Subcutaneous abdominal adipose tissue (tissue), 5 donors: ENCODE data around the gene MRPS35.

Experiments used
- H3K27ac ChIP-seq: one replicate; pipeline ENCODE4 v1.7.0; 2013; ENCODE audit warnings: low read depth, mild to moderate bottlenecking, inconsistent platforms, low read length, moderate library complexity
- H3K27me3 ChIP-seq, 5 donors: one replicate each; pipeline ENCODE4 v1.7.0; 2013; ENCODE audit warnings: low read length in 5 of 5, inconsistent platforms in 1 of 5; ENCODE audit not compliant: control insufficient read depth in 5 of 5, insufficient read depth in 4 of 5
- H3K36me3 ChIP-seq, 5 donors: one replicate each; pipeline ENCODE4 v1.7.0; 2013; ENCODE audit warnings: low read length in 5 of 5; ENCODE audit not compliant: control insufficient read depth in 5 of 5, insufficient read depth in 5 of 5
- H3K4me1 ChIP-seq, 5 donors: one replicate each; pipeline ENCODE4 v1.7.0; 2013; ENCODE audit warnings: low read length in 5 of 5, mild to moderate bottlenecking in 3 of 5, moderate library complexity in 1 of 5; ENCODE audit not compliant: control insufficient read depth in 5 of 5, insufficient read depth in 5 of 5
- H3K4me3 ChIP-seq, 5 donors: one replicate each; pipeline ENCODE4 v1.7.0; 2013; ENCODE audit warnings: low read length in 5 of 5, low read depth in 1 of 5
- H3K9ac ChIP-seq, 5 donors: one replicate each; pipeline ENCODE4 v1.7.0; 2013; ENCODE audit warnings: low read length in 5 of 5, mild to moderate bottlenecking in 4 of 5, moderate library complexity in 3 of 5
- H3K9me3 ChIP-seq, 5 donors: one replicate each; pipeline ENCODE4 v1.7.0; 2013; ENCODE audit warnings: low read length in 5 of 5; ENCODE audit not compliant: control insufficient read depth in 5 of 5
- donor health status: healthy.
- donor health status: healthy.
- donor health status: healthy.
- donor health status: healthy.
- donor health status: healthy.

Gene MRPS35

DNA sequence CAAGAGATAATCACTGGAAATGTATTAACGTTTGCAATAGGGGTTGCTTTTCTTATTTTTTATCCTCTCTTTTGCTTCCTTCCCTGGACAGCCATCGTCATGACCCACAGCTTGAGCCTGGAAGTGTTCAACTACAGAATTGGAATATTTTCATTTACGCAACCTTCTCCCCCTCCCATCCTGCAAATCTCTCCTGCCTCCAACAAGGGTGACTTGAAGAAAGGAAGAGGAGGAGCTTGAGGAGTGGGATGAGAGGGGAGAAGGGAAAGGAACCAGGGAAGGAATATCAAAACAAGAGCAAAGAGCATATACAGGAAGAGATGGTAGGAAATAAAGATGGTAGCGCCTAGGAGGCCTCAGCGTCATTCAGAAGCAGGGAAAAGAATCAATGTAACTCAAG, 71.0 kb downstream of the MRPS35 start:
- H3K4me3 ChIP-seq = peak overlapping the region in 2 of 5 donors; percentile 82 to 84
- no peak overlapping the region for H3K9ac ChIP-seq

DNA sequence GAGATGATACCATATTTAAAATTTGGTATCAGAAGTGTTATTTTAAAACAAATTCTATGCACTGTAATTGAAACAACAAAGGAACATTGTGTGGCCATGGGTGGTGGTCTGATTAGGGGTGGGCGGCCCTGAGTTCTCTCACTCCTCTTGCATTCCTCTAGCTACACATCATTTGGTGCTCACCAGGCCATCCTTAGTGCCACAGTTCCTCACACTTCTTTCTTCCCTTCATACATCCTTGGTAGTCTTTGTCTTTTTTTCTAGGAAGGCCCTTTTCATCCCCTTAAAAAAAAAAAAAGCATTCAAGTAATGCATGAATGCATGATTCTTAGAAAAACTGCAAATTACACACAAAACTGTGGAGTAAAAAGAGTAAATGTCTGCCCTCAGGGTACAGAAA, 71.8 kb downstream of the MRPS35 start:
- Histone ChIP-seq H3K27me3 (no peaks in the 10 kb centered on the region), H3K9ac (no peak overlapping the region), H3K27ac (no peak overlapping the region), H3K9me3 (no peaks in the 10 kb centered on the region), H3K36me3 (no peaks in the 10 kb centered on the region), H3K4me1 (peaks cover 5 to 25% (median 20%) of the 10 kb centered on the region in 5 donors), H3K4me3 (no peak overlapping the region)

More for the DNA sequence above, 71.0 kb downstream of the MRPS35 start:
- Histone ChIP-seq H3K9me3 (no peaks in the 10 kb centered on the region), H3K36me3 (no peaks in the 10 kb centered on the region), H3K27ac (no peak overlapping the region), H3K4me1 (peaks cover 5 to 25% (median 20%) of the 10 kb centered on the region in 5 donors), H3K27me3 (no peaks in the 10 kb centered on the region)

DNA sequence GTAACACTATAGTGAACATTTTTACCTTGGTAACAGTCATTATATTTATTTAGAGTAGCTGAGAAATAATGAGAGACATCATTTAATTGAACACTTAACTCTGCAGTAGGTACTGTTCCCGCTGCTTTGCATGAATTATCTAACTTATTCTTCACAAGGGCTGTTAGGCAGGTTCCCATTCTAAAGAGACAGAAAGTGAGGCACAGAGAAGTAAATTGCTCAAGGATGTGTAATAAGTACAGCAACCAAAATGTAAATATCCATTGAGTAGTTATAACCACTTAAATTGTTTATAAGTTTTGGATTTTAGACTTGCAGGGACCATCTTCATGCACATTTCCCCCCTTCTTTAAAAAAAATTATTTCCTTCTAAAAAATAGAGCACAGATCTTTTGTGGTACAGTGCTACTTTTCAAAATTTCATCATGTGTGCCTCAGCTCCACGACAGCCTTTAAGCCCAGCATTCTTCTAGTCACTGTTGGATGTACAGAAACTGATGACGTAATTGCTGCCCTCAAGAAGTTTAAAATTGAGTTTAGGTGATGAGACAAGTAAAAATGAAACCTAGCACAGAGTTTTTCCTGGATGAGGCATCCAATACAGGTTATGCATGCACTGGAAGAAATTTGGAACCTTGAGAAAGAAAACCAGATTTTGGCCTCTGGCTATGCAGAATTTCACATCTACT, 75.4 kb downstream of the MRPS35 start:
- Histone ChIP-seq H3K9me3 (no peaks in the 10 kb centered on the region), H3K4me1 (peaks cover 0 to 12% (median 5%) of the 10 kb centered on the region in 5 donors)

DNA sequence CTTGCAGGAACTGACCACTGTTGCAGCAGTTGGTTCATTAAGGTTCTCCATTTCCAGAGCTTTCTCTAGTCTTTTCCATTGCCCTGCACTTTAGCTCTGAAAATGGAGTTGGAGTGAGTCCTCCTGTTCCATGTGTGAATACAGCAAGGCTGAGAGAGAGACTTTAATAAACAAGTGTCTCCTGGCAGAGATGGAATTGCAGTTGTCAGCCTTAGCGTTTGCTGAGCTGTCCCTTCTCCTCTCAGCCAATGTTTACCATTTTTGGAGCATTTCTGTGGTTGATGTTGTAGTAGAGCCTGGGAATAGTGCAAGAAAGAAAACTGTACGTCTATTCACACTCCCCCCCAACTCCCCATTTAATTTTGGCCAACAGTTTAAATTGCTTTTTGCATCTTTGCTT, 76.9 kb downstream of the MRPS35 start:
- H3K27ac ChIP-seq = no peak overlapping the region
- H3K36me3 ChIP-seq = peaks cover 3 to 19% (median 9%) of the 10 kb centered on the region in 5 donors
- H3K27me3 ChIP-seq = no peaks in the 10 kb centered on the region
- H3K9ac ChIP-seq = no peak overlapping the region
- H3K9me3 ChIP-seq = no peaks in the 10 kb centered on the region
- H3K4me1 ChIP-seq = peaks cover 0 to under 1% (median 0%) of the 10 kb centered on the region in 5 donors
- H3K4me3 ChIP-seq = no peak overlapping the region

More for the DNA sequence above, 75.4 kb downstream of the MRPS35 start:
- no peak overlapping the region for H3K4me3 ChIP-seq
- H3K27ac ChIP-seq = no peak overlapping the region
- peaks cover 0 to 6% (median under 1%) of the 10 kb centered on the region in 5 donors for H3K36me3 ChIP-seq
- no peaks in the 10 kb centered on the region for H3K27me3 ChIP-seq
- no peak overlapping the region for H3K9ac ChIP-seq

GRCh38 chr12:27790179-27790578, 79.5 kb downstream of the MRPS35 start:
- H3K9ac ChIP-seq = no peak overlapping the region
- no peak overlapping the region for H3K27ac ChIP-seq
- H3K27me3 ChIP-seq = no peaks in the 10 kb centered on the region
- no peaks in the 10 kb centered on the region for H3K4me1 ChIP-seq
- H3K4me3 ChIP-seq = no peak overlapping the region
- H3K9me3 ChIP-seq = no peaks in the 10 kb centered on the region
- peaks cover 7 to 42% (median 30%) of the 10 kb centered on the region in 5 donors for H3K36me3 ChIP-seq

DNA sequence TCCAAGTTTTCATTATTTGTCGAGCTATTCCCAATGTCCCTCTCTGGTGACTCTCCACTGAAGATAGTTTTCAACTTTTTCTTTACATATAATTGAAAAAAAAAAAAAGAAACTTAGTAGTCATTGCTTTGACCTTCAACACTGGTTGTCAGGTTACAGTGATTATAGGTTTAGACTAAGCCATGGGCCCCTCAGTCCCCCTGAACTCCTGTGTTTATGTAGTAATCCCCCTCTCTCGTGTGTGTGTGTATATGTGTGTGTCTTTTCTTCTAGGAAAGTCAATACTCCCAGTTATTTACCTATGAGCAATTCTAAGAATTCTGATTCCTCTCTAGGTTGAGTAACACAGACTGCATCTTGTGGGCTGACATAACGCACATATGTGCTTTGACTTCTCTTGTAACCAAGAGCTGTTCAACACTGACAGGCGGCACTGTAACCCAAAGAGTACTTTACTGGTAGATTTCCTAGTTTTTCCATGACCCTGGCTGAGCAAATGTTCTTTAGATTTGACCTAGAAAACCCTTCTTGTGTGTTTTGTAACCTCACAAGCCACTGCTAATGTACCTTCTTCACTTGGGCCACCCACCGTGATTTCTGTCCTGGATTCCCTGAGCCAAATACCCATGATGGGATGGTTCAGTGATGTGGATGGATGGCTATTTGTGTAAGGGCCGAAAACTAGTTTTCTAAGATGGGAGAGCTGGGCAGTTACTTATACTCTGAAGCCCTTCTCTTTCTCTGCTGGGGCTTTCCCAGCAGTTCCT, 84.4 kb downstream of the MRPS35 start:
- no peaks in the 10 kb centered on the region for H3K9me3 ChIP-seq
- H3K27ac ChIP-seq = no peak overlapping the region

DNA sequence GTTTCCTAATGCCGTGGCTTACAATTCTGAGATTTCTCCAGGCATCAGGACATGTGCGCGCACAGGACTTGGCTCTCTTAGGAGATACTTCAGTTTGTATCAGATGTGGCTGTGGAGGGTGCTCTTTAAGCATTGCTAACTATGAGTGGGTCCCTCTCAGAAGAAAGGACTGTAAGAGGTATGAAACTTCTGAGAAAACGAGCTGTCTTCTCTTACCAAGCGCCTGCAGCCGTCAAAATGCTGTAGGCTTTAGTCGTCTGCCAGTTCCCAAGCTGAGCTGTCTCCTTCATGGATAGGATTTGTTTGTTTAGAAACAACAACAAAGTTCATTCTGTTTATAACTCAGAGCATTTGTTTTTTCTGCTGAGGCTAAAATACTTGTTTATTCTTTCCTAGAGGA, 85.5 kb downstream of the MRPS35 start:
- Histone ChIP-seq H3K27ac (no peak overlapping the region), H3K9ac (no peak overlapping the region), H3K9me3 (no peaks in the 10 kb centered on the region), H3K36me3 (peaks cover 21 to 81% (median 50%) of the 10 kb centered on the region in 5 donors), H3K4me3 (no peak overlapping the region), H3K27me3 (no peaks in the 10 kb centered on the region), H3K4me1 (no peaks in the 10 kb centered on the region)

More for the DNA sequence above, 84.4 kb downstream of the MRPS35 start:
- H3K9ac ChIP-seq = no peak overlapping the region
- no peaks in the 10 kb centered on the region for H3K4me1 ChIP-seq
- H3K27me3 ChIP-seq = no peaks in the 10 kb centered on the region
- H3K4me3 ChIP-seq = no peak overlapping the region
- H3K36me3 ChIP-seq = peaks cover 21 to 77% (median 50%) of the 10 kb centered on the region in 5 donors

DNA sequence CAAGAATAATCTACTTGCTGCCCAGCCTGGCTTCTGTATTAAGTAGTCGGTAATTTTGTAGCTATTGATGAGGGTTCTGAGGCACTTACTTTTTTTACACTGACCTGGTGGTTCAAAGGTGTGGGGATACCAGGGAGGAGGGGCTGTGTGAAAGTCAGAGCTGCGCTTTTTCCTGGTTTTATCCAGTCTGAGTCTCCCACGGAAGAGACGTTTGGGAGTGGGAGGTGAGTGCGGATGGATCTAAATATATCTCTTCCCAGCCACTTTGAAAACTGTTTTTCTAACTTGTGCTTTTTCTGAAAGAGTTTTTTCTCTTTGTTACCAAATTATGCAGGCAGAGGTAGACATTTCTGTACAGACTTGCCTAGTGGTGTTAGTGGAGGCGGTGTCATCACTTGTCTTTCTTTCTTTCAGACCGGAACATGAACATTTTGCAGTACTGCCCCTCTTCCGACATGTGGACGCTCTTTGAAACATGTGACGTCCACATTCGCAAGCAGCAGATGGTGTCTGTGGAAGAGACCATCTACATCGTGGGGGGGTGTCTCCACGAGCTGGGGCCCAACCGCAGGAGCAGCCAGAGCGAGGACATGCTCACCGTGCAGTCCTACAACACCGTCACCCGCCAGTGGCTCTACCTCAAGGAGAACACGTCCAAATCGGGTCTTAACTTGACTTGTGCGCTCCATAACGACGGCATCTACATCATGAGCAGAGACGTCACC, 86.8 kb downstream of the MRPS35 start:
- no peaks in the 10 kb centered on the region for H3K27me3 ChIP-seq
- no peak overlapping the region for H3K4me3 ChIP-seq
- peaks cover 21 to 74% (median 41%) of the 10 kb centered on the region in 5 donors for H3K36me3 ChIP-seq
- H3K27ac ChIP-seq = no peak overlapping the region
- H3K9ac ChIP-seq = no peak overlapping the region
- H3K4me1 ChIP-seq = no peaks in the 10 kb centered on the region
- no peaks in the 10 kb centered on the region for H3K9me3 ChIP-seq

GRCh38 chr12:27800819-27801218, 90.2 kb downstream of the MRPS35 start:
- Histone ChIP-seq H3K27me3 (no peaks in the 10 kb centered on the region), H3K36me3 (peaks cover 16 to 45% (median 19%) of the 10 kb centered on the region in 5 donors), H3K4me1 (no peaks in the 10 kb centered on the region), H3K9ac (no peak overlapping the region), H3K9me3 (no peaks in the 10 kb centered on the region), H3K27ac (no peak overlapping the region), H3K4me3 (no peak overlapping the region)

DNA sequence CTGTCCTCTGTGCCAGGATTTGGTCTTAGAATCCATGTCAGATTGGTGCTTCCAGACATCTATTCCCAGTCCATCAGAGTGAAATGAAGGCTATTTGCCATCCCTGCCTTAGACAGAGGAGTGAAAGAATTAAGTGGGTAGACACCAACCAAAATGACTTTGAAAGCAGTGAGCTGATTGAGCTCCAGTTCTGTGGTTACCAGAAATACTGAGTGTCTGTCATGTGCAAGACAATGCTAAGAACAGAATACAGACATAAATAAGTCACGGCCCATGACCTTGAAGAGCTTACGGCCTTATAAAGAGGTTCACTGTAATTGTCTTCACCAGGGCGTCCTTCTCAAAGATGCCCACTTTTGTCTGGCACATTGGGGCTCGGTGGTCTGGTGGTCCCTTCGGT, 91.0 kb downstream of the MRPS35 start:
- Histone ChIP-seq H3K4me1 (no peaks in the 10 kb centered on the region), H3K9me3 (no peaks in the 10 kb centered on the region), H3K9ac (no peak overlapping the region), H3K36me3 (peaks cover 16 to 40% (median 18%) of the 10 kb centered on the region in 5 donors), H3K27me3 (no peaks in the 10 kb centered on the region), H3K4me3 (no peak overlapping the region), H3K27ac (no peak overlapping the region)
